Hepatocyte (in vitro differentiated cells): ENCODE measurements around the gene UVSSA. TPM values are rescaled to one million over a fixed set of nuclear protein-coding genes. Genes with fewer than 3 reads are reported as not detected.

Source experiments
- DNase-seq: peaks from one replicate; pipeline ENCODE4 v3.0.0-alpha.2; 2016; ENCODE audit warnings: low spot score
- H2AFZ ChIP-seq: fragments of 200-600 bp; sonication (generic); 2 replicates; pipeline ENCODE4 v1.6.0; 2016; ENCODE audit warnings: antibody characterized with exemption, mild to moderate bottlenecking
- H3K27ac ChIP-seq: fragments of 200-600 bp; sonication (generic); 2 replicates; pipeline ENCODE4 v1.5.1; 2016; ENCODE audit warnings: mild to moderate bottlenecking
- H3K27me3 ChIP-seq: fragments of 200-600 bp; sonication (generic); 2 replicates; pipeline ENCODE4 v1.6.1; 2016
- H3K36me3 ChIP-seq: fragments of 200-600 bp; sonication (generic); replicated peaks from 2 replicates; pipeline ENCODE4 v1.5.1; 2016; ENCODE audit warnings: low read depth; ENCODE audit not compliant: insufficient read depth
- H3K4me1 ChIP-seq: fragments of 200-600 bp; sonication (generic); 2 replicates; pipeline ENCODE4 v1.5.1; 2016; ENCODE audit warnings: mild to moderate bottlenecking, moderate library complexity; ENCODE audit not compliant: insufficient read depth
- H3K4me2 ChIP-seq: fragments of 200-600 bp; sonication (generic); 2 replicates; pipeline ENCODE4 v1.6.0; 2016
- H3K4me3 ChIP-seq: fragments of 200-600 bp; sonication (generic); 2 replicates; pipeline ENCODE4 v1.5.1; 2016; ENCODE audit warnings: mild to moderate bottlenecking
- H3K79me2 ChIP-seq: fragments of 200-600 bp; sonication (generic); 2 replicates; pipeline ENCODE4 v1.6.0; 2017; ENCODE audit warnings: mild to moderate bottlenecking
- H3K9me2 ChIP-seq: fragments of 200-600 bp; sonication (generic); replicated peaks from 2 replicates; pipeline ENCODE4 v1.6.0; 2017; ENCODE audit warnings: mild to moderate bottlenecking; ENCODE audit not compliant: insufficient read depth
- H3K9me3 ChIP-seq: fragments of 200-600 bp; sonication (generic); 2 replicates; pipeline ENCODE4 v1.5.1; 2016; ENCODE audit warnings: low read depth, mild to moderate bottlenecking
- H4K20me1 ChIP-seq: fragments of 200-600 bp; sonication (generic); 2 replicates; pipeline ENCODE4 v1.6.0; 2016; ENCODE audit warnings: mild to moderate bottlenecking; ENCODE audit not compliant: insufficient read depth, poor library complexity, severe bottlenecking
- CTCF ChIP-seq: fragments of 200-600 bp; sonication (generic); IDR thresholded peaks from 2 replicates; pipeline ENCODE4 v1.5.1; 2016; ENCODE audit warnings: antibody characterized with exemption, mild to moderate bottlenecking; ENCODE audit not compliant: poor library complexity
- EZH2 ChIP-seq: fragments of 200-600 bp; sonication (generic); IDR thresholded peaks from 2 replicates; pipeline ENCODE4 v1.6.1; 2016; ENCODE audit warnings: antibody characterized with exemption, mild to moderate bottlenecking, borderline replicate concordance
- EZH2phosphoT487 ChIP-seq: fragments of 200-600 bp; sonication (generic); IDR thresholded peaks from one replicate; pipeline ENCODE4 v1.6.1; 2018; ENCODE audit warnings: antibody characterized with exemption, mild to moderate bottlenecking, low read depth, moderate library complexity; ENCODE audit not compliant: unreplicated experiment, severe bottlenecking
- WGBS: methylation state at CpG from one replicate; pipeline ENCODE4 v1.1.6; 2016; ENCODE audit warnings: low lambda C conversion rate; ENCODE audit errors: missing lambda C conversion rate; 5-methylcytosine and 5-hydroxymethylcytosine counted together
- polyA plus RNA-seq: library from polyadenylated mRNA; unstranded; fragments of >200 nt; fragmentation: Nextera tagmentation; extraction: Ambion mirVana; gene quantifications from 2 replicates; pipeline ENCODE4 v1.2.1, GENCODE V29; 2016
- total RNA-seq: library from RNA; depleted of rRNA; stranded (reverse); fragments of >200 nt; gene quantifications from 2 replicates; pipeline ENCODE4 v1.2.3, GENCODE V29; 2014

UVSSA gene
- total and polyA plus RNA-seq, 2 experiments from 2014 or later = 10.6 to 11.0 TPM

- peak; percentile 2 for DNase-seq
- no peaks in the 10 kb centered on the region for H3K9me2 ChIP-seq
- H3K4me2 ChIP-seq = no peak overlapping the region
- no peaks in the 10 kb centered on the region for H3K79me2 ChIP-seq
- no peak overlapping the region for H2AFZ ChIP-seq
- no peak overlapping the region for H3K27ac ChIP-seq
- H3K4me1 ChIP-seq = no peaks in the 10 kb centered on the region
- H3K9me3 ChIP-seq = no peaks in the 10 kb centered on the region
- H3K4me3 ChIP-seq = no peak overlapping the region
- TF ChIP-seq CTCF (no peak), EZH2phosphoT487 (no peak), EZH2 (peak; percentile 49)
- H3K27me3 ChIP-seq = peaks cover 47% of the 10 kb centered on the region
- 66% methylated on average over 44 of the region's 69 CpGs for WGBS
- H4K20me1 ChIP-seq = no peaks in the 10 kb centered on the region
- H3K36me3 ChIP-seq = no peaks in the 10 kb centered on the region
These were observed 55.6 kb downstream of the UVSSA start for GRCh38 chr4:1402516-1403091.

- Histone ChIP-seq H2AFZ (no peak overlapping the region), H3K4me3 (no peak overlapping the region), H3K79me2 (no peaks in the 10 kb centered on the region), H3K9me2 (no peaks in the 10 kb centered on the region), H3K9me3 (no peaks in the 10 kb centered on the region), H3K27me3 (peaks cover 50% of the 10 kb centered on the region), H3K4me1 (no peaks in the 10 kb centered on the region), H3K4me2 (no peak overlapping the region), H4K20me1 (no peaks in the 10 kb centered on the region), H3K36me3 (no peaks in the 10 kb centered on the region), H3K27ac (no peak overlapping the region)
- DNase-seq = peak; percentile 3
- TF ChIP-seq EZH2phosphoT487 = no peak
- no peak for TF ChIP-seq CTCF
- TF ChIP-seq EZH2 = no peak
- 48% methylated on average over 31 of the region's 58 CpGs for WGBS
These were observed 56.2 kb downstream of the UVSSA start for GRCh38 chr4:1403177-1403583.

GRCh38 chr4:1403591-1404572 is 56.9 kb downstream of the UVSSA start:
- Histone ChIP-seq H3K79me2 (no peaks in the 10 kb centered on the region), H3K9me2 (no peaks in the 10 kb centered on the region), H3K27me3 (peaks cover 57% of the 10 kb centered on the region), H3K4me1 (no peaks in the 10 kb centered on the region), H2AFZ (no peak overlapping the region), H3K27ac (no peak overlapping the region), H3K4me3 (no peak overlapping the region), H3K36me3 (no peaks in the 10 kb centered on the region), H4K20me1 (no peaks in the 10 kb centered on the region), H3K4me2 (no peak overlapping the region), H3K9me3 (no peaks in the 10 kb centered on the region)
- TF ChIP-seq EZH2 = peak; percentile 22
- no peak for TF ChIP-seq CTCF
- peak; percentile 69 for TF ChIP-seq EZH2phosphoT487
- 68% methylated on average over 80 of the region's 107 CpGs for WGBS
- DNase-seq = peak; percentile 5
